ENCODE measurements around the gene B9D1.

The B9D1 gene

GRCh38 chr17:19346351-19347255 lies 15.9 kb downstream of the B9D1 start:
- TF ChIP-seq CTCF (conservative IDR thresholded peaks at IDR 0.05; ENCODE audit: low read depth, low read length), result no peak
- H3K4me3 ChIP-seq (ENCODE audit: low read depth, low read length), result no peak overlapping the region
- DNase-seq (ENCODE audit: low read depth), result peak; percentile 68

GRCh38 chr17:19345486-19346350 lies 16.8 kb downstream of the B9D1 start:
- DNase-seq (ENCODE audit: low read depth), result no peak
- TF ChIP-seq CTCF (conservative IDR thresholded peaks at IDR 0.05; ENCODE audit: low read depth, low read length), result no peak
- H3K4me3 ChIP-seq (ENCODE audit: low read depth, low read length), result no peak overlapping the region

GRCh38 chr17:19345067-19345460 lies 17.5 kb downstream of the B9D1 start:
- no peak for DNase-seq (ENCODE audit: low read depth)
- TF ChIP-seq CTCF (conservative IDR thresholded peaks at IDR 0.05; ENCODE audit: low read depth, low read length), result no peak
- no peak overlapping the region for H3K4me3 ChIP-seq (ENCODE audit: low read depth, low read length)

- TF ChIP-seq CTCF (conservative IDR thresholded peaks at IDR 0.05; ENCODE audit: low read depth, low read length), result no peak
- no peak for DNase-seq (ENCODE audit: low read depth)
- no peak overlapping the region for H3K4me3 ChIP-seq (ENCODE audit: low read depth, low read length)
Observed at GRCh38 chr17:19344311-19345066, 18.0 kb downstream of the B9D1 start.

GRCh38 chr17:19343671-19344151 lies 18.8 kb downstream of the B9D1 start:
- peak; percentile 5 for TF ChIP-seq CTCF (conservative IDR thresholded peaks at IDR 0.05; ENCODE audit: low read depth, low read length)
- no peak overlapping the region for H3K4me3 ChIP-seq (ENCODE audit: low read depth, low read length)
- DNase-seq (ENCODE audit: low read depth), result no peak

- no peak for TF ChIP-seq CTCF (conservative IDR thresholded peaks at IDR 0.05; ENCODE audit: low read depth, low read length)
- DNase-seq (ENCODE audit: low read depth), result no peak
- no peak overlapping the region for H3K4me3 ChIP-seq (ENCODE audit: low read depth, low read length)
Observed at GRCh38 chr17:19343256-19343630, 19.3 kb downstream of the B9D1 start.
